NCI-H2107 (cell line): Measurements from ENCODE around the gene BUB1.
"Not testable (repeated sequence)": the region's sequence is repeated elsewhere in the genome, so short reads cannot be mapped to it uniquely, and the experiment has no call there.

Experiments
- DNase-seq: peaks from one replicate; lab custom pipeline; 2025; lab: John Stamatoyannopoulos, UW

BUB1 gene

DNA sequence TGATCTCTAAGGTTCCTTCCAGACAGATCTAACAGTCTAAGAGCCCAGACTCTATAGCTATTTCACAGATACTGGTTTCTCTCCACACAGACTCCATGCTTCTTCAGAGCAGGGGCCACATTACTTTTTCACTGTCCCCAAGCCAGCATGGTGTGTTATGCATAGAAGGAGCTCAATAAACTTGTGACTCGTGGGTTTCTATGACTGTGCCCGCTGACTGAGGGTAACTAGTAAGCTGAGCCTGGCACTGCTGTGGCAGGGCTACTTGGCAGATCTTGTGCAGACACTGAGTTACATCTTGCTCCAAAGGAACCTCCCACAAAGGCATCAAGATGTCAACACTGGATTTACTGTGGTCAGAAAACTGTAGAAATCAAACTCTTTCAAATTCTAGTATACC lies 85.9 kb downstream of the BUB1 start:
- not testable (repeated sequence) for DNase-seq

DNA sequence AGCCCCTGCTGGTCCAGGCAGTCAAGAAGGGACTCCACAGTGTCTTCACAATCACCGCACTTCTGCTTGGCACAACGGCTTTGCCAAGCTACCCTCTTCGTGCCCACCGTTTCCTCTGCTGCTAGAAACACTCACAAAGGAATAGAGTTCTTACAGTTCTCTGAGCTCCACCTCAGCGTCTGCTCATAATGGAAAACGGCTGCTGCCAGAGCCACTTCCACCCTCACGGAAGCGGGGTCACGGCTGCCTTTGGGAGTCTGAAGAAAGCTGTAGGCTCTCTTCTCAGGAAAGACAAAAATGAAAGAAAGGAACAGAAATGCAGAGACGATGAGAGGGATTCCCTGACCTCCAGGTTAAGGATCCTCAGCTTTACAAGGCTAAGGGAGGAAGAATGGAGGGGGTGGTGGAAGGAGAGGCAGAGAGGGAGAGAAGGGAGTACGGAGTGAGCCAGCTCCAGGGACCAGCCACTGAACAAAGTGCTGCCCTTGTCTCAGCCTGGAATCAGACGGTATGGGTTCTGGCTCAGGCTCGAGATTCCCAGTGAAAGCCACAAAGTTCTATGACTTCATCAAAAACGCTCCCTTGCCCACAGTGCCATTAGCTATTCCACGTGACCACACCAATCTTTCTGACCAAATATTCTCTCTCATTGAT lies 88.1 kb downstream of the BUB1 start:
- not testable (repeated sequence) for DNase-seq

DNA sequence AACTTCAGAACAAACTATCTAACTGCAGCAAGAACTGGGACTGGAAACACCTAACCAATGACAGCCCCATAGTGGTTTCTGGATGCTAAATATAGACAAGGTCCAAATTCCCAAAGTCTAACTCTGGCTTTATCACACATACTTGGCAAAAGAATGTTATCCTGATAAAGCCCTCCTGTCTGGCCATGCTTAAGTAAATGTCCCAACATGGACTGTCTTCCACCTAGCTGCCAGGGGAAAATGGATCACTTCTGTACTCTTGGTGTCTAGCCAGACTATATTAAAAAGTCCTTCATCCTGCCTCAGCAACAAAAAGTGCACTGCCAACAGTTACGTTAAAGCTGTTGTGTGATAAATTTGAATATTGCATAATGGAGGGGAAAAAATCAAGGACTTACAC lies 89.3 kb downstream of the BUB1 start:
- DNase-seq, result not testable (repeated sequence)
